Spleen (tissue), 11 donors: ENCODE measurements around the gene PRKCZ. TPM values are rescaled to one million over a fixed set of nuclear protein-coding genes. Genes with fewer than 3 reads are reported as not detected.

Experiments used
- DNase-seq: peaks from one replicate; pipeline ENCODE4 v3.0.0-alpha.2; 2020
- H3K27ac ChIP-seq, 8 donors: fragments of 200-600 bp; sonication (generic) in 7 of 8; 1 replicate in 4 of 8; 2 replicates in 4 of 8; pipeline versions ENCODE4 v1.5.0 to v1.8.0; 2016 to 2021; ENCODE audit warnings: inconsistent platforms in 4 of 8, mild to moderate bottlenecking in 4 of 8, moderate library complexity in 1 of 8
- H3K27me3 ChIP-seq, 7 donors: fragments of 200-600 bp; sonication (generic) in 6 of 7; replicated peaks in 1 of 7; 1 replicate in 4 of 7; 2 replicates in 3 of 7; pipeline versions ENCODE4 v1.5.0 to v1.8.0; 2016 to 2021; ENCODE audit warnings: inconsistent platforms in 3 of 7, mild to moderate bottlenecking in 1 of 7
- H3K36me3 ChIP-seq, 6 donors: fragments of 200-600 bp; sonication (generic) in 5 of 6; 1 replicate in 4 of 6; 2 replicates in 2 of 6; pipeline versions ENCODE4 v1.5.0 to v1.8.0; 2016 to 2021; ENCODE audit warnings: inconsistent platforms in 2 of 6
- H3K4me1 ChIP-seq, 6 donors: fragments of 200-600 bp; sonication (generic) in 5 of 6; 1 replicate in 3 of 6; 2 replicates in 3 of 6; pipeline versions ENCODE4 v1.5.0 to v1.8.0; 2016 to 2021; ENCODE audit warnings: inconsistent platforms in 3 of 6
- H3K4me3 ChIP-seq, 8 donors: fragments of 200-600 bp; sonication (generic) in 7 of 8; 1 replicate in 4 of 8; 2 replicates in 4 of 8; pipeline versions ENCODE4 v1.5.0 to v1.8.0; 2016 to 2021; ENCODE audit warnings: inconsistent platforms in 4 of 8, mild to moderate bottlenecking in 4 of 8, moderate library complexity in 2 of 8
- H3K9me3 ChIP-seq, 8 donors: fragments of 200-600 bp; sonication (generic) in 7 of 8; 1 replicate in 4 of 8; 2 replicates in 4 of 8; pipeline versions ENCODE4 v1.5.0 to v1.8.0; 2016 to 2021; ENCODE audit warnings: inconsistent platforms in 4 of 8
- POLR2A ChIP-seq, 3 donors: fragments of 450-650 bp; IDR thresholded peaks; one replicate each; pipeline ENCODE4 v1.5.1; 2017; ENCODE audit warnings: antibody characterized with exemption in 3 of 3, mild to moderate bottlenecking in 1 of 3
- POLR2AphosphoS5 ChIP-seq, 3 donors: sonication (generic); formaldehyde crosslinking; IDR thresholded peaks; one replicate each; pipeline ENCODE4 v1.5.1; 2017; ENCODE audit warnings: antibody characterized with exemption in 3 of 3
- WGBS, 5 donors: extraction: QIAGEN DNeasy Blood & Tissue Kit in 3 of 5; methylation state at CpG; one replicate each; pipeline versions ENCODE4 v1.1.5 to v1.1.7; 2013 to 2018; 5-methylcytosine and 5-hydroxymethylcytosine counted together
- intact Hi-C: fragments of 100-400 bp; cut with DNase I; formaldehyde crosslinking; loops from one replicate; pipeline ENCODE4 v1.15.0; 2023; ENCODE audit warnings: low total_unique reads
- polyA plus RNA-seq, 3 donors: library from polyadenylated mRNA; stranded (reverse); fragments of 200-250 nt; gene quantifications; one replicate each; pipeline ENCODE4 v1.2.1, GENCODE V29; 2013
- total RNA-seq, 7 donors: library from RNA; depleted of rRNA in 3 of 7; stranded (reverse); fragments of >200 nt in 3 of 7; fragmentation: NEBNext Ultra II Directional in 4 of 7; extraction: Animal tissue kit (Norgen Biotek cat#: 25700) in 4 of 7; gene quantifications; one replicate each; pipeline versions ENCODE4 v1.1.0 to v1.2.1, GENCODE V29; 2016 to 2021
- TF ChIP-seq, protein P1 (sequence below), 11 experiments: fragments of 200-600 bp in 7 of 11; fragments of 450-650 bp in 4 of 11; sonication (generic) in 4 of 11; IDR thresholded peaks in 8 of 11; conservative IDR thresholded peaks in 3 of 11; 1 replicate in 7 of 11; 2 replicates in 4 of 11; pipeline versions ENCODE4 v1.4.0 to v1.8.0; 2016 to 2021; ENCODE audit warnings: antibody characterized with exemption in 11 of 11, inconsistent platforms in 4 of 11, mild to moderate bottlenecking in 1 of 11
- donor health status: healthy with polysubstance abuse.
- donor health status: DM: no; HTN: no; CAD: no; lungs with moderate emphysema.
- donor health status: DM: no; HTN: no; CAD: no.
- donor health status: Bipolar disorder and iron deficiency.
- donor health status: healthy.
- donor health status: DM: no; HTN: no; CAD: no.
- donor health status: DM: yes; HTN: yes; CAD: no.

Gene PRKCZ
- total and polyA plus RNA-seq, 10 donors = 17.6 to 61.8 (median 34.0) TPM

GRCh38 chr1:2172551-2173146, 122.4 kb downstream of the PRKCZ start:
- Histone ChIP-seq H3K27ac (no peak overlapping the region), H3K36me3 (peaks cover 0 to 64% (median 12%) of the 10 kb centered on the region in 6 donors), H3K4me1 (peaks cover 3 to 19% (median 13%) of the 10 kb centered on the region in 6 donors), H3K9me3 (no peaks in the 10 kb centered on the region), H3K4me3 (no peak overlapping the region), H3K27me3 (no peaks in the 10 kb centered on the region)
- TF ChIP-seq, protein P1, sequence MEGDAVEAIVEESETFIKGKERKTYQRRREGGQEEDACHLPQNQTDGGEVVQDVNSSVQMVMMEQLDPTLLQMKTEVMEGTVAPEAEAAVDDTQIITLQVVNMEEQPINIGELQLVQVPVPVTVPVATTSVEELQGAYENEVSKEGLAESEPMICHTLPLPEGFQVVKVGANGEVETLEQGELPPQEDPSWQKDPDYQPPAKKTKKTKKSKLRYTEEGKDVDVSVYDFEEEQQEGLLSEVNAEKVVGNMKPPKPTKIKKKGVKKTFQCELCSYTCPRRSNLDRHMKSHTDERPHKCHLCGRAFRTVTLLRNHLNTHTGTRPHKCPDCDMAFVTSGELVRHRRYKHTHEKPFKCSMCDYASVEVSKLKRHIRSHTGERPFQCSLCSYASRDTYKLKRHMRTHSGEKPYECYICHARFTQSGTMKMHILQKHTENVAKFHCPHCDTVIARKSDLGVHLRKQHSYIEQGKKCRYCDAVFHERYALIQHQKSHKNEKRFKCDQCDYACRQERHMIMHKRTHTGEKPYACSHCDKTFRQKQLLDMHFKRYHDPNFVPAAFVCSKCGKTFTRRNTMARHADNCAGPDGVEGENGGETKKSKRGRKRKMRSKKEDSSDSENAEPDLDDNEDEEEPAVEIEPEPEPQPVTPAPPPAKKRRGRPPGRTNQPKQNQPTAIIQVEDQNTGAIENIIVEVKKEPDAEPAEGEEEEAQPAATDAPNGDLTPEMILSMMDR (IDR thresholded peaks at IDR 0.05 in 8 of 11, conservative IDR thresholded peaks at IDR 0.05 in 3 of 11) = no peak
- no peak for TF ChIP-seq POLR2A (IDR thresholded peaks at IDR 0.05)
- TF ChIP-seq POLR2AphosphoS5 (IDR thresholded peaks at IDR 0.05) = no peak
- intact Hi-C loops = no loop called here
- no peak for DNase-seq
- WGBS, 5 donors = 84 to 96% (median 94%) methylated on average over 31 to 33 of the region's 33 CpGs

DNA sequence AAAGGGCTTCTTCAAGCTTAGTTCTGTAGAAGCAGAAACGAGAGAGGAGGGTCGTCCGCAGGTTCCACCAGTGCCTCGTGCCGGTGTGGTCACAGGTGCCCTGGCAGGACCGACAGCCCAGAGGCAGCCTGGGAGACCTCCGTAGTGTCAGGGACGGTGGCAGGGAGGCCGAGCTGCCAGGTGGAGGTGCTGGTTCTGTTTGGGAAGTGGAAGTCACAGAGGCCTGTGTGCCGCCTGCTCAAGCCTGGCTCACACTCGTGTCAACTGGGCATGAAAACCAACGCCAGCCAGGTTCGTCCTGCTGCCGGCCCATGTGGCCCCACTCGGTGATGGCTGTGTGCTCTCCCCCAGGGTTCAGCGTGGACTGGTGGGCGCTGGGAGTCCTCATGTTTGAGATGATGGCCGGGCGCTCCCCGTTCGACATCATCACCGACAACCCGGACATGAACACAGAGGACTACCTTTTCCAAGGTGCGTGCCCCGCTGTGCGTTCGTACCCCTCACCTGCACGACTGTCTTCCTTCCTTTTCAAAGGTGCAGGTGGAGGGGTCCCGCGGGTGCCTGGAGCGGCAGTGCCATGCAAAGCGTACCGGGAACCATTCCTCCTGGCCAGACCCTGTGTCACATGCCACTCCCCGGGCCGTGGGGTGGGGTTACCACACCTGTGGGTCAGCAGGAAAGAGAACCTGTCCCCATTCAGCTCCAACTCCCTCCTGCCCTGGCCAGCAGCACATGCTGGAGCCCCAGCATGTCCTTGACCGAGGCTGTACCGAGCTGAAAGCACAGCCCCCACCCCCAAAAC, 123.5 kb downstream of the PRKCZ start:
- intact Hi-C loops = no loop called here
- WGBS, 5 donors = 77 to 89% (median 85%) methylated on average over 34 to 37 of the region's 37 CpGs
- DNase-seq = no peak

DNA sequence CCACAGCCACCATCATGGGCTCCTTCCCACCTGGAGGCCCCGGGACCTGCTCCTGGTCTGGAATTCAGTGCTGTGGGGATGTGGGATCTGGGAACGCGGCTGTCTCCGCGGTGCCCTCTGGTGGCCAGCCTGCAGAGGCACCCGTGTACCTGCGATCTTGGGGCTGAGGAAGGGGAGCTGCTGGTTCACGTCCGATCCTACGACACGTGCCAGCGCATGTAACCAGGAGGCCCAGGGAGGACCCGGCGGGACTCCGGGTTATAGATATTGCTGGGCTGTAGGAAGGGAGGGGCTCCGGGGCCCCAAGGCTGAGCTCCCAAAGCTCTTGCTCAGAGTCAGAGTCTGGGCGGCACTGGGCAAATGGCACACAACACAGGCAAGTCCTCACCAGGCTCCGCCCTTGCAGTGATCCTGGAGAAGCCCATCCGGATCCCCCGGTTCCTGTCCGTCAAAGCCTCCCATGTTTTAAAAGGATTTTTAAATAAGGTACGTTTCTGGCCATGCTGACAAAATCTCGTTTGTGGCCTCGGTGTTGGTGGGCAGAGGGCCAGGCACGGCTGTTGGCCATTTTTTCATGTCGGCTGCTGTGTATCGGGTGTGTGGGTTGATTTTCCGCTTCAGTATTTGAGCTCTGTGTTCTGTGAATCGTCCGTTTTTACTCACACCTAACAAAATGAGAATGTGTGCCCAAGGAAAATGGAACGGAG, 124.3 kb downstream of the PRKCZ start:
- peak overlapping the region in 4 of 8 donors; percentile 10 to 43 (median 16) for H3K4me3 ChIP-seq
- peaks cover 3 to 19% (median 13%) of the 10 kb centered on the region in 6 donors for H3K4me1 ChIP-seq
- WGBS, 5 donors = 22 to 41% (median 35%) methylated on average over 20 to 31 of the region's 31 CpGs
- H3K27me3 ChIP-seq = no peaks in the 10 kb centered on the region
- TF ChIP-seq POLR2AphosphoS5 (IDR thresholded peaks at IDR 0.05) (peak; percentile 36 to 63 (median 57)), POLR2A (IDR thresholded peaks at IDR 0.05) (no peak)
- TF ChIP-seq, protein P1 (IDR thresholded peaks at IDR 0.05 in 8 of 11, conservative IDR thresholded peaks at IDR 0.05 in 3 of 11) = peak; percentile 52 to 87 (median 79)
- intact Hi-C loops = no loop called here
- DNase-seq = peak; percentile 86
- H3K9me3 ChIP-seq = no peaks in the 10 kb centered on the region
- peak overlapping the region in 4 of 8 donors; percentile 9 to 61 (median 36) for H3K27ac ChIP-seq
- H3K36me3 ChIP-seq = peaks cover 0 to 67% (median 19%) of the 10 kb centered on the region in 6 donors

More for the DNA sequence above, 123.5 kb downstream of the PRKCZ start:
- no peak for TF ChIP-seq POLR2AphosphoS5 (IDR thresholded peaks at IDR 0.05)
- TF ChIP-seq, protein P1 (IDR thresholded peaks at IDR 0.05 in 8 of 11, conservative IDR thresholded peaks at IDR 0.05 in 3 of 11) = no peak
- TF ChIP-seq POLR2A (IDR thresholded peaks at IDR 0.05) = no peak
- Histone ChIP-seq H3K9me3 (no peaks in the 10 kb centered on the region), H3K27ac (peak overlapping the region in 4 of 8 donors; percentile 9 to 61 (median 36)), H3K4me3 (peak overlapping the region in 2 of 8 donors; percentile 10 to 43), H3K36me3 (peaks cover 0 to 66% (median 19%) of the 10 kb centered on the region in 6 donors), H3K27me3 (no peaks in the 10 kb centered on the region), H3K4me1 (peaks cover 3 to 19% (median 13%) of the 10 kb centered on the region in 6 donors)
